ENCODE data around the gene TMTC4. TPM values are rescaled to one million over a fixed set of nuclear protein-coding genes. Genes with fewer than 3 reads are reported as not detected.

The TMTC4 gene
- total RNA-seq, 2 donors from 2014 or later = 9.8 to 19.7 TPM

DNA sequence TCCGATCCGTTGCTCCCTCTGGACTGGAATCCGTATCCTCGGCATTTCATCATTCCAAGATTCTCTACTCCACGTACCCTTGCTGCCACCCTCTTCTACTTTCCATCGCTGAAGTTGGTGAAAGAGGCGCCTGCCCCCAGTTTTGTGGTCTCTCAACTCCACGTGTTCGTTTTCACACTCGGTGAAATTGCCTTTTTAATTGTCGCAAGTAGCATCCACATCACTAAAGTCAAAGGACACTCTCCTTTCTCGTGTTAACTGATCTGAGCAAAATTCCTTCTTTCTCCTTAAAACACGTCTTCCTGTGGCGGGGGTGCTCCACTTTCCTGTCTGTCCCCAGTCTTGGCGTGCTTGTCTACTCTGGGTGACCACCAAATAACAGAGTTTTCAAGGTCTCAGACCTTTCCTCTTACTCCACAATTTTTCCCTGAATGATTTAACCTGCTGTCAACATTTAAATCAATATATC is 1.1 kb upstream of the TMTC4 start:
- peaks cover 5% of the 10 kb centered on the region for H3K9me3 Mint-ChIP-seq
- peaks cover 5 to 6% of the 10 kb centered on the region in 2 donors for H3K27me3 Mint-ChIP-seq
- peak overlapping the region; percentile 92 for H3K4me3 Mint-ChIP-seq
- H3K4me1 Mint-ChIP-seq (ENCODE audit: low read depth in 2 of 2) = peaks cover 20 to 29% of the 10 kb centered on the region in 2 donors
- H3K27ac Mint-ChIP-seq = peak overlapping the region; percentile 73 to 81
- no peak for ATAC-seq
- no peak for DNase-seq (ENCODE audit: low spot score)
- peaks cover 6% of the 10 kb centered on the region for H3K36me3 Mint-ChIP-seq

DNA sequence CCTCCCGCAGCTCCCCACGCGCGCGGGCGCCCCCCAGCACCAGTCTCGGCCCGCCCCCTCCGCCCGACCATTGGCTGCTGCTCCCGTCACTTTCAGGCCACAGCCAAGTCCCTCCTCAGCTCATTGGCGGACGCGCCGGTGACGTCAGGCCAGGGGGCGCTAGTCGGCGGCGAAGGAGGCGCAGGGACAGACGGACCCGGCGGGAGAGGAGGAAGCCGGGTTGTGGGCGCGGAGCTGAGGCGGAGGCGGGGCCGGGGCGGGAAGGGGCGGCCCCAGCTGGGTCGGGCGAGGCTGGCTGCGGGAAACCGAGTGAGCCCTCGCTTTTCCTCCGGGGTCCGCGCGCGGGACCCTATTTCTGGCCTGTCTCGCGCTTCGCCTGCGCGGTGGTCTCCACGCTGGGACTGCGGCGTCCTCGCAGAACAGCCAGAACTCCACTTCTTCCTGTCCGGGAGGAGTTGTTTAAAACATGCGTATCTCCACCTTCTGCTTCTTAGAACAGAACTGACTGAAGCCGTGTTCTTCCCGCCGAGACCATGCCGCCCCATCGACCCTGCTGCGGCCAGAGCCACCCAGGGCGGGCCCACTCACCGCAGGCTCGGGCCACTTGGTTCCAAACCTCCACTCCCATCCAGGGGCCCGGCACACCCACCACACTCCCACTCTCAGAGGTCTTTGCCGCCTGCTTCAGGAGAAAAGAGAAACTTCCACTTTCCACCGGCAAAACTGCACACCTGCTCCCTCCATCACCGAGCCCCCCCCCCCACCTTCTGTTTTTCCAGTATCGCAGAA is 471 bp upstream of the TMTC4 start:
- Mint-ChIP-seq H3K4me3 (peak overlapping the region; percentile 92), H3K27me3 (peaks cover 5 to 6% of the 10 kb centered on the region in 2 donors), H3K36me3 (peaks cover 6% of the 10 kb centered on the region), H3K4me1 (ENCODE audit: low read depth in 2 of 2) (peaks cover 20 to 29% of the 10 kb centered on the region in 2 donors), H3K9me3 (peaks cover 5% of the 10 kb centered on the region), H3K27ac (peak overlapping the region; percentile 73 to 81)
- ATAC-seq = peak; percentile 96 to 97
- DNase-seq (ENCODE audit: low spot score) = peak; percentile 100

DNA sequence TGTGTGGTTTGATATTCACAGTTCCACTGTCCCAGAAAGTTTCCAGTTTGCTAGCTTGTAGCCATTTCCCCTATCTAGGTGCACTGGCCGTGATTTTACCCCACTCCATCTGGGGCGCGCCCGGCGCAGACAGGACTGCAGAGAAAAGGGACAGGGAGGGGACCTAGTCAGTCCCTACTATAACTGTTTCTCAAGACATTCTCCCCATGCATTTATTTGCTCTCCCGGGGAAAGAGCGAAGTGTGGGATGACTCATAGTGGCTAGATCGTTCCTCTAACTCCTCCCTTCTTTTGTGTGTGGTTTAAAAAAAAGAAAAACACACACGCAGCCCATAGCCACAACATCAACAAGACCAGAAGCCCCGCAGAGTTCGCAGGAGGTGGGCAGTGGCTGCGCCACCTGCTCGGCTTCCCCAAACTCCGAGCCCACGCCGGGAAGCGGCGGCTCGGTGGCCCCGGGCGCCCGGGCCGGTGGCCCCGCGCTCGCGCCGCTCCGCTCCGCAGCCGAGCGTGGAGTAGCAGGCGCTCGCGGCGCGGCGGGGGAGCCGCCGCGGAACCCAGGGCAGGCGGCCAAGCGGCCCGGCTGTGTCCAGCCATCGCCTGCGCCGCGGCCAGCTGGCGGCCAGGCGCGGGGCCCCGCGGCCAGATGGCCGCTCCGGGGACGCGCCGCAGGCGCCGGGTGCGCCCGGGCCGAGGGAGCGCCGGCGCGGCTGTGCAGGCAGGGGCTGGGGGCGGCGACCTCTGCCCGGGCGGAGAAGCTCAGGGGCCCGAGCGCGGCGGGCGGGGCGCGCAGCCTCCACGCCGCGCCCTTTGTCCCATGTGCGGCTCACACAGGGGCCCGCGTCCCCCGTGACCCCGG is 653 bp downstream of the TMTC4 start:
- Mint-ChIP-seq H3K9me3 (peaks cover 5% of the 10 kb centered on the region), H3K27ac (peak overlapping the region; percentile 77 to 82), H3K36me3 (peaks cover 6% of the 10 kb centered on the region), H3K4me1 (ENCODE audit: low read depth in 2 of 2) (peaks cover 20 to 29% of the 10 kb centered on the region in 2 donors), H3K4me3 (peak overlapping the region; percentile 95), H3K27me3 (peaks cover 5 to 6% of the 10 kb centered on the region in 2 donors)
- peak; percentile 72 for DNase-seq (ENCODE audit: low spot score)
- ATAC-seq = peak; percentile 46 to 51

DNA sequence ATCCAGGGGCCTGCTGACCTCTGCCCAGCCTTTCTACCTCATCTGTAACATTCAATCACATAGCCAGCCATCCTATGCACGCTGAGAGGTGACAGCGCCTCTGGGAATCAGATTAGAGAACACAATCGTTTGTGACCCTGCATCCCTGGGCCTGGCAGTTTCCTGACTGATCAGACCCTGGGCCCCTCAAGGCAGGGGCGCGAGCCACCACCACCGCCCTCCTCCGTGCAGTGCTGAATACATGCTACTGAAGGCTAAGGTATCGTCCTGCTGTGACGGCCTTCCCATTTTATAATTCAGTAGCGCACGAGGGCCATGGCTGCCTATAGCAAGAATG is 1.3 kb downstream of the TMTC4 start:
- Mint-ChIP-seq H3K27ac (peak overlapping the region; percentile 77 to 82), H3K4me1 (ENCODE audit: low read depth in 2 of 2) (peaks cover 20 to 29% of the 10 kb centered on the region in 2 donors), H3K4me3 (peak overlapping the region; percentile 95), H3K9me3 (peaks cover 5% of the 10 kb centered on the region), H3K36me3 (peaks cover 6% of the 10 kb centered on the region), H3K27me3 (peaks cover 5 to 6% of the 10 kb centered on the region in 2 donors)
- DNase-seq (ENCODE audit: low spot score) (no peak), ATAC-seq (no peak)

DNA sequence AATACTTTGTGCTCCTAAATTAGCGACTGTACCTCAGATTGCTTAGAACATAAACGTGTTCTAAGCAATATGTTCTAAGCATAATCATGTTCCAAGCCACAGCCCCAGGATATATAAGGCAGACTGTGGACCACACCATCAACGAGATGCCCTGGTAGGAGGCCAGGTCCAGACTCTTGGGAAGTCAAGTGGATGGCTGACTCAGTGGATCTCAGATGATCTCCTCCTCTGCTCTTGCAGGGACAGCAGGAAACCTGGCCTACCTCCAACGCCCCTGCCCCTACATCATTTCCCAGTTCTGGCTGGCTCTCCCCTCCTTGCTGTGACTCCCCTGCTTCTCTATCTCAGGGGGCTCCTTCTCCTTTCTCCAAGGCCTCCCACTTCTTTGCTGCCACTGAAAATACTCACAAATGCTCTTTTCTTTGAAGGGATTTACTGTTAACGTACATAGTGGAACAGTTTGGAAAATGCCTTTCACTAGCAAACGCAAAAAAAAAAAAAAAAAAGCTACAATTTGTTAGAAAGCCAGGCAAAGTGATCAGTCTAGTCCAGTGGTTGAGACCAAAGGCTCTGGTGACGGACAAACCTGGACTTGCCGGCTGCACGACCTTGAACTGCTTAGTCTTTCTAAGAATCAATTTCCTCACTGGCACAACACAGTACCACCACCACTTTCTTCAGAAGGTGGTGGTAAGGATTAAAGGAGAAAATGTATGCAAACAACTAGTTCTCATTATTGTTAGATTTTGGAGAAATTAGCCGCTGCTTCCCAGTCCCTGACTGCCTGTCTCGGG is 3.0 kb downstream of the TMTC4 start:
- H3K36me3 Mint-ChIP-seq = peaks cover 6% of the 10 kb centered on the region
- DNase-seq (ENCODE audit: low spot score) (no peak), ATAC-seq (no peak)
- peaks cover 5% of the 10 kb centered on the region for H3K9me3 Mint-ChIP-seq
- H3K27me3 Mint-ChIP-seq = peaks cover 5 to 6% of the 10 kb centered on the region in 2 donors
- no peak overlapping the region for H3K27ac Mint-ChIP-seq
- peaks cover 20 to 29% of the 10 kb centered on the region in 2 donors for H3K4me1 Mint-ChIP-seq (ENCODE audit: low read depth in 2 of 2)
- H3K4me3 Mint-ChIP-seq = no peak overlapping the region

DNA sequence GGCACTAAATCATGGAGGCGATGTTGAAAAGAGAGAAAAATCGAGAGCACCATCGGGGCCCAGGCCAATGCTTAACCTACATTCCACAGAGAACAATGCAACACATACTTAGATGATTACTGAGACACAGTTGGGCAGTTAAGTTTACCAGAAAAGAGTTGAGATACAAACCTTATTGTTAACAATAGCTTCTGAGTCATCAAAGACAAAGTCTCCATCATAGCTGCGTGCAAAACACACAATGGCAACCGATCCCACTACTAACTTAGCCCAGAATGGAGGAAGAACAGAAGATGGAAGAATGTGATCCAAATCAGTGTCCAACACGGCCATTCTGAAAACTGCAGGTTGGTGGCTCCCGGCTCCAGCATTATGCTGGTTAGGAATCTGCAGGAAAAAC is 6.2 kb downstream of the TMTC4 start:
- peaks cover 11% of the 10 kb centered on the region for H3K36me3 Mint-ChIP-seq
- H3K4me1 Mint-ChIP-seq (ENCODE audit: low read depth in 2 of 2) = peaks cover 9 to 11% of the 10 kb centered on the region in 2 donors
- DNase-seq (ENCODE audit: low spot score) (no peak), ATAC-seq (no peak)
- no peaks in the 10 kb centered on the region for H3K9me3 Mint-ChIP-seq
- no peaks in the 10 kb centered on the region for H3K27me3 Mint-ChIP-seq
- H3K27ac Mint-ChIP-seq = no peak overlapping the region
- no peak overlapping the region for H3K4me3 Mint-ChIP-seq

DNA sequence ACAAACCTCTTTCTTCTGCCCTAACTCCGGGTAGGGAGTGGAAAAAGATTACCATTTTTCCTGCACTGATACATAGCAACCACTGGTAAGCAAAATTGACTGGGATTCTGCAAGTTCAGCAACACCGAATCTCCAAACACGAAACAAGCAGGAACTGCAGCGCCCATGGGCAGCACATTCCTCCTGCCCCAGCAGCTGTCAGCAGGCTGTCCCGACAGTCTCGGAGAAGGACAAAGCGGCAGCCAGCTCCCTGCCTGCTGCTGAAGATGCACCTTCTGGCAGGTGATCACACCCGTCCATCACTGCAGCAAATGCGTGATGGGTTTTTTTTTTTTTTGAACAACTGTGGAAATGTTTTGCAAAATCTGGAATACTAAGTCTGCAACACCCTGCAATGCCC is 6.7 kb downstream of the TMTC4 start:
- H3K36me3 Mint-ChIP-seq = peaks cover 15% of the 10 kb centered on the region
- no peaks in the 10 kb centered on the region for H3K9me3 Mint-ChIP-seq
- H3K27me3 Mint-ChIP-seq = no peaks in the 10 kb centered on the region
- DNase-seq (ENCODE audit: low spot score) (no peak), ATAC-seq (no peak)
- H3K4me1 Mint-ChIP-seq (ENCODE audit: low read depth in 2 of 2) = peaks cover 10 to 11% of the 10 kb centered on the region in 2 donors
- no peak overlapping the region for H3K4me3 Mint-ChIP-seq
- no peak overlapping the region for H3K27ac Mint-ChIP-seq

DNA sequence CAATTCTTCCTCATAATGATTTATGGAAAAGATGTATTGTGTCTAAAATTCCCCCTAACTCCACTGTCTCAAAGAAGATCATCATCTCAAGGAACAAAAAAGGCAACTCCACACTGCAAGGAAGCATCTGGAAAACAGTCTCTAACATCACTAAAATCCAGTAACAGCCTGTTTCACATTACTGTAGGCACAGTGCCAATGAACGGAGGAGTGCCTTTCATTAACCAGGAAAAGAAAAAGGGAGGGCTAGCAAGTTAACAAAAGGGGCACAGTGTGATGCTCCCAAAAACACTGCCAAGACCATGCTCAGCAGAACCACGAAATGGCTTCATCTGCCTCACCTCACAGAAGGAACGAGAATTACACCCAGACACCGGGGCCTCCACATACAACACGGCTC is 8.5 kb downstream of the TMTC4 start:
- Mint-ChIP-seq H3K4me1 (ENCODE audit: low read depth in 2 of 2) (peaks cover 17 to 18% of the 10 kb centered on the region in 2 donors), H3K9me3 (no peaks in the 10 kb centered on the region), H3K27me3 (no peaks in the 10 kb centered on the region), H3K27ac (no peak overlapping the region), H3K4me3 (no peak overlapping the region), H3K36me3 (peaks cover 21% of the 10 kb centered on the region)
- DNase-seq (ENCODE audit: low spot score) (no peak), ATAC-seq (no peak)

DNA sequence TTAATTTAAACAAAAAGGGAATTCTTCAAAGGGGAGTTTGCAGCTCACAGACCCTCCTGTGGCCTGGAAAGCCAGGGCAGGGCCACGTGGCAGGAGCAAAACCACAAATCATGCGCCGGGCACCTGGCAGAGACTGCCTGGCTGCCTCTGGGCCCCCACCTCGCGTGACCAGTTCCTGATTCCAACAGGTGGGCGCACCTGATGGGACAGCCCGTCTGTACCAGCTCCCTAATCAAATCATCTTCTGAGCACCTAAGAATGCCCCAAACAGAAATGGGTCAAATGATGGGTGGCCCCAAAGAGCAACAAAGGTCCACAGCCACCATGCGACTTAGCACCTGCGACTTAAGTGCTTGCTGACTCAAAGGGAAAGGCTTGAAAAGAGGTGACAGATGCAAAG is 9.2 kb downstream of the TMTC4 start:
- Mint-ChIP-seq H3K27ac (no peak overlapping the region), H3K27me3 (no peaks in the 10 kb centered on the region), H3K36me3 (peaks cover 21% of the 10 kb centered on the region), H3K4me1 (ENCODE audit: low read depth in 2 of 2) (peaks cover 18 to 23% of the 10 kb centered on the region in 2 donors), H3K4me3 (no peak overlapping the region), H3K9me3 (no peaks in the 10 kb centered on the region)
- ATAC-seq (no peak), DNase-seq (ENCODE audit: low spot score) (no peak)

DNA sequence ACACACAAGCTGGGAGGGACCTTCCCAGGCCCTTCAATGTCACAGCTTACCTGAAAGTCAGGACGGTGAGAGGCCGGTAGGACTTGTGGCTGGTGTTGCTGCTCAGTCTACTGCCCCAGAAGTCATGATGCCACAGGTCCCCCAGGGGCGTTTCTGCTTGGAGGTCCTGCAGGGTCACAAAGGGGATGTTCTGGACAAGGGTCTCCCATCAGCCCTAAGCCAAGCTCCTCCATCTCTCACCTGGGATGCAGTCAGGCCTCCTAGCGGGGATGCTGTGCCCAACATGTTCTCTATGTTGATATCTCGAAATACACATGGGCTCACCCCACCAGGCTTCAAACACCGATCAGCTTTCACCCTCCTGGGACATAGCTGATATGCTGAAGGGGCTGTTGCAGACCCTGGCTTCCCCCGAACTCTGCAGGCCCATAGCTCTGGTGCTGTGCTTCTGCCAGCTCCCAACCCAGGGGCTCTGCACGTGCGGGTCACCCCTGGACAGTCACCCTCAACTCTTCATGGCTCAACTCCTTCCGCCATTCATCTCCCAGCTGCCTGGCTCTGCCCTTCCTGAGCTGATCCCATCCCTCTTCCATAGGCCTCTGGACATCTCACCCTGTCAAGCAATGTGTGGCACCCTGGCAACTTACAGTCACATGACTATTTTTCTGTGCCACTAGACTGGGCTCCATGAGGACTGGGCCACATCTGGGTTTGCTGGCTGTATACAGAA is 10.3 kb downstream of the TMTC4 start:
- H3K36me3 Mint-ChIP-seq = peaks cover 21% of the 10 kb centered on the region
- H3K27ac Mint-ChIP-seq = peak overlapping the region in 1 of 2 donors; percentile 14
- ATAC-seq (no peak), DNase-seq (ENCODE audit: low spot score) (no peak)
- H3K27me3 Mint-ChIP-seq = no peaks in the 10 kb centered on the region
- H3K4me3 Mint-ChIP-seq = no peak overlapping the region
- H3K4me1 Mint-ChIP-seq (ENCODE audit: low read depth in 2 of 2) = peaks cover 22 to 28% of the 10 kb centered on the region in 2 donors
- no peaks in the 10 kb centered on the region for H3K9me3 Mint-ChIP-seq

DNA sequence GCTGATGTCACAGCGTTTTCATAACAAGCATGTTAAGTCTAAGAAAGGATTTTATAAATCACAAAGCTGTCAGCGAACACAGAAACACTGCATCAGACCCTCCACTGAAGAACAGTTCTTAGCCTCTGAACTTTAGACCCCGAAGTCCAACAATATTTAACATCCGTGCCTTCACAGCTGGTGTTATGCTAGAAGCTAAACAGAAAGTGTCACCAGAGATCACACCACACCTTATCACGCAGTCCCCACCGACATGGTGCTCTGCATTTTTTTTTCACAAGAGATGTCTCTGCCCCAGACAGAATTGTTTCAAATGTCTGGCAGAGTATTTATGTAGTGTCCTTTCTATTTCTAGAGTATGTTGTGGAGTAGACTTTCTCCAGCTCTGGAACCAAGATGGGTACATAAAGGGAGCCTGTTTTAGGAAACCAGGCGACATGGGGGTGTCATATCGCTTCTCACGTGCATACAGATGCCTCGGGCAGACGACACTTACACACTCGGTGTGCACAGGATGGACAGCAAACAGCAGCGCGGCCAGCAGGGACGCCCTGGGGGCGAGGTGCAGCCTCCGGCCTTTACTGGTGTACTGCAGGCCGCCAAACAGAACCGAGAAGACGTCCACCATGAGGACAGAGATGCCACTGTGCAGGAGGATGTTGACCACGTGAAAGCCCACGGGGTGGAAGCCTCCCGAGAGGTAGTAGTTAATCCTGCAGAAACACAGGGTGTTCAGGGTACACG is 12.0 kb downstream of the TMTC4 start:
- Mint-ChIP-seq H3K36me3 (peaks cover 25% of the 10 kb centered on the region), H3K27ac (peak overlapping the region in 1 of 2 donors; percentile 26), H3K9me3 (no peaks in the 10 kb centered on the region), H3K4me1 (ENCODE audit: low read depth in 2 of 2) (peaks cover 39 to 42% of the 10 kb centered on the region in 2 donors), H3K4me3 (peak overlapping the region; percentile 62), H3K27me3 (no peaks in the 10 kb centered on the region)
- no peak for ATAC-seq
- DNase-seq (ENCODE audit: low spot score) = no peak

DNA sequence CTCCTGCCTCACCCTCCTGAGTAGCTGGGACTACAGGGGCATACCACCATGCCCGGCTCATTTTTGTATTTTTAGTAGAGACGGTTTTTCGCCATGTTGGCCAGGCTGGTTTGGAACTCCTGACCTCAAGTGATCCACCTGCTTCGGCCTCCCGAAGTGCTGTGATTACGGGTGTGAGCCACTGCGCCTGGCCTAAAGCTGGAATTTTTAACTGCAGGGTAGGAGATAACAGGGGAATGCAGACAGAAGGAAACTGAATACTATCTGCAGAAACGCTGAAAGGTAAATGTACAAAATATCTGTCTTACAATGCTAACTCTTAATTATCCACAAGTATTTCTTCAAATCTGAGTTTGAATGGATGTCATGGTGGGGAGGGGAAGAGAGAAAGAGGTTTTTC is 13.8 kb downstream of the TMTC4 start:
- peaks cover 20% of the 10 kb centered on the region for H3K36me3 Mint-ChIP-seq
- no peaks in the 10 kb centered on the region for H3K9me3 Mint-ChIP-seq
- no peak overlapping the region for H3K27ac Mint-ChIP-seq
- H3K27me3 Mint-ChIP-seq = no peaks in the 10 kb centered on the region
- DNase-seq (ENCODE audit: low spot score) (no peak), ATAC-seq (no peak)
- no peak overlapping the region for H3K4me3 Mint-ChIP-seq
- H3K4me1 Mint-ChIP-seq (ENCODE audit: low read depth in 2 of 2) = peaks cover 42% of the 10 kb centered on the region in 2 donors

Measured in natural killer cell treated with Interleukin-12 subunit alpha and Interleukin-12 subunit beta and Interleukin-15 and Interleukin-18, amount 100 ng/mL, for 72 hours (primary cell).